ENCODE results near the gene SYNE4.

- TF ChIP-seq CTCF (IDR thresholded peaks at IDR 0.05 in 4 of 5, conservative IDR thresholded peaks at IDR 0.05 in 1 of 5) (peak; percentile 50 to 58 (median 54)), POLR2A (IDR thresholded peaks at IDR 0.05) (peak; percentile 65 to 72)
These were observed 45.6 kb upstream of the SYNE4 start, which contains the start of gene THAP8 for GRCh38 chr19:36054119-36054732.
